Measurements from ENCODE around the gene DOC2A.

DOC2A gene

DNA sequence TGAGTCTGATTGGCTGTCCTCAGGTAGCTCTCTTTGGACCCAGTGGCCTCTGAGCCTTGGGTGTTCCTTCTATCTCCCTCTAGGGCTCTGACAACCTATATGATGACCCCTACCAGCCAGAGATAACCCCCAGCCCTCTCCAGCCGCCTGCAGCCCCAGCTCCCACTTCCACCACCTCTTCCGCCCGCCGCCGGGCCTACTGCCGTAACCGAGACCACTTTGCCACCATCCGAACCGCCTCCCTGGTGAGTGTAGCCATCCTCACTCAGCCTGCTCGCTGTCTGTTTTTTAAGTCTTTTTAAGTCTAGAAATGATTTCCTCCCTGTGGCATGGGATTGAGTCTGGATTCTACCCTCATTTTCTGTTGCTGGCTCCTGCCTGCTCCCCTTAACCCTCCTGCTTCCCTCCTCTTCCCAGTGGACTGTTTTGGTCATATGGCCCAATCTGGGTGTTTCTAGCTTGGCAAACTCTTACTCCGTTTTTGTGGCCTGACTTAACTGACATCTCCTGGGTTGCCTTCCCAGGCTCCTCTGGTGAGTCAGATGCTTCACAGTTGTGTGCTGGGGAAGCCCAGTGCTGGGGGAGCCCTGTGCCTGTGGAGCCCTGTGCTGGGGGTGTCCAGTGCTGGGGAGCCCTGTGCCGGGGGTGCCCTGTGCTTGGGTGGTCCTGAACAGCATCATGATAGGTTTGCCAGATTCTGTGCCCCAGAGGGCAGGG lies 27.2 kb downstream of the DOC2A start:
- TF ChIP-seq, protein P1, sequence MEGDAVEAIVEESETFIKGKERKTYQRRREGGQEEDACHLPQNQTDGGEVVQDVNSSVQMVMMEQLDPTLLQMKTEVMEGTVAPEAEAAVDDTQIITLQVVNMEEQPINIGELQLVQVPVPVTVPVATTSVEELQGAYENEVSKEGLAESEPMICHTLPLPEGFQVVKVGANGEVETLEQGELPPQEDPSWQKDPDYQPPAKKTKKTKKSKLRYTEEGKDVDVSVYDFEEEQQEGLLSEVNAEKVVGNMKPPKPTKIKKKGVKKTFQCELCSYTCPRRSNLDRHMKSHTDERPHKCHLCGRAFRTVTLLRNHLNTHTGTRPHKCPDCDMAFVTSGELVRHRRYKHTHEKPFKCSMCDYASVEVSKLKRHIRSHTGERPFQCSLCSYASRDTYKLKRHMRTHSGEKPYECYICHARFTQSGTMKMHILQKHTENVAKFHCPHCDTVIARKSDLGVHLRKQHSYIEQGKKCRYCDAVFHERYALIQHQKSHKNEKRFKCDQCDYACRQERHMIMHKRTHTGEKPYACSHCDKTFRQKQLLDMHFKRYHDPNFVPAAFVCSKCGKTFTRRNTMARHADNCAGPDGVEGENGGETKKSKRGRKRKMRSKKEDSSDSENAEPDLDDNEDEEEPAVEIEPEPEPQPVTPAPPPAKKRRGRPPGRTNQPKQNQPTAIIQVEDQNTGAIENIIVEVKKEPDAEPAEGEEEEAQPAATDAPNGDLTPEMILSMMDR (conservative IDR thresholded peaks at IDR 0.05; ENCODE audit: low read depth, low read length): no peak
- peak; percentile 67 for DNase-seq (ENCODE audit: low read depth)
- no peak overlapping the region for H3K4me3 ChIP-seq (ENCODE audit: low read depth, low read length)

DNA sequence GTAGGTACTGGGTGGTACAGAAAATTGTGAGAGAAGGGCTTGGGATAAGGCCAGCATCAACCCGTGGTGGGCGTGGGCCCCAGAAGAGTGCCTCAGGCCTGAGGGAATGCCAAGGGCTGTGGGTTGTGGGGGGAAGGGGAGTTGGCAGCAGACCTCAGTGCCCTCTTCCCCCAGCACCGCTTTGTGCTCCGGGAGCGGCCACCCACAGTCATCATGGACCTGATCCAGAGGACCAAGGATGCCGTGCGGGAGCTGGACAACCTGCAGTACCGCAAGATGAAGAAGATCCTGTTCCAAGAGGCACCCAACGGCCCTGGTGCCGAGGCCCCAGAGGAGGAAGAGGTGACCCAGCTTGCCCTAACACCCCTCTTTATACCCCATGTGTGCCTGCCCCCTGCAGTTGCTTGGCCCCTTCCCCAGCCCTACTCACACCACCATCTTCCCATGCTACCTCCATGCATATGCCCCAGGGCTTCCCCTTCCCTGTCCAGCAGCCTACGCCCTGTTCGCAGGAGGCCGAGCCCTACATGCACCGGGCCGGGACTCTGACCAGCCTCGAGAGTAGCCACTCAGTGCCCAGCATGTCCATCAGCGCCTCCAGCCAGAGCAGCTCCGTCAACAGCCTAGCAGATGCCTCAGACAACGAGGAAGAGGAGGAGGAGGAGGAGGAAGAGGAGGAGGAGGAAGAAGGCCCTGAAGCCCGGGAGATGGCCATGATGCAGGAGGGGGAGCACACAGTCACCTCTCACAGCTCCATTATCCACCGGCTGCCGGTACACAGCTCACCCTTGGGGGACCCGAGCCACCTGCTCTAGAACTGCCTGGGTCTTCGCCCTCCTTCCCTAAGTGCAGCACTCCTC lies 28.0 kb downstream of the DOC2A start:
- no peak for DNase-seq (ENCODE audit: low read depth)
- H3K4me3 ChIP-seq (ENCODE audit: low read depth, low read length): no peak overlapping the region
- TF ChIP-seq, protein P1 (conservative IDR thresholded peaks at IDR 0.05; ENCODE audit: low read depth, low read length): no peak

DNA sequence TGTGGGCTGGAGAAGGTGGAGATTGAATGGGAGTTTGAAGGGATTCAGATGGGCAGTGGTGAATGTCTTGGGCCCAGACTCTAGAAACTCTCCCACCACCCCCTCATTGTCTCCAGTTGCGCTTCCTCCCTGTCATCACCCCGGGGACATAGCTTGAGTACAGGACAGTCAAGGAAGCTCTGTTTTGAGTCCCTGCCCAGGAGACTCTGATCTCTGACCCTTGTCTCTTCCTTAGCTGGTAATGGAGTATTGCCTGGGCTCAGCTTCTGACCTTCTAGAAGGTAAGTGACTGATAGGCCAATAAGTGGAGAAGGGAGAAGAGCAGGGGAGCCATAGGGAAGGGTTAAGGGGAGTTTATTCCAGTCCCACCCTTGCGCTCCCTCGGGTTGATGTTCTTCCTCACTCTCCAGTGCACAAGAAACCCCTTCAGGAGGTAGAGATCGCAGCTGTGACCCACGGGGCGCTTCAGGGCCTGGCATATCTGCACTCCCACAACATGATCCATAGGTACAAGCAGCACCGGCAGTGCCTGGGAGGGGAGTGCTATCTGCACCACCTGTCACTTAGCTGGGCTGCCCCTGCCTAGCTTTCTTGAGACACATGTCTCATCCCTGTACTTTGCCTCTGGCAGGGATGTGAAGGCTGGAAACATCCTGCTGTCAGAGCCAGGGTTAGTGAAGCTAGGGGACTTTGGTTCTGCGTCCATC lies 32.1 kb downstream of the DOC2A start:
- H3K4me3 ChIP-seq (ENCODE audit: low read depth, low read length): no peak overlapping the region
- TF ChIP-seq, protein P1 (conservative IDR thresholded peaks at IDR 0.05; ENCODE audit: low read depth, low read length): no peak
- DNase-seq (ENCODE audit: low read depth): no peak

DNA sequence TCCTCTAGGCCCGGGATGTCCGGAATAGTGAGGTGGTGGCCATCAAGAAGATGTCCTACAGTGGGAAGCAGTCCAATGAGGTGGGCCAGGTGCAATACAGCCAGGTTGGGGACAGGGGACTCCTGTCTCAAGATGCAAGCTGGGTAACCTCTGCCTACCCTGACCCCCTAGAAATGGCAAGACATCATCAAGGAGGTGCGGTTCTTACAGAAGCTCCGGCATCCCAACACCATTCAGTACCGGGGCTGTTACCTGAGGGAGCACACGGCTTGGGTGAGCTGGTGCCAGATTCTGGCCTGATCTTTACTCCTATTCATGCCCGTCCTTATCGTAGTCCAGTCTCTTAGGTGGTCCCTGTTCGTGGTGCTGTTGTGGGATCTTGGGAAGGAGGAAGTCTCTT lies 32.7 kb downstream of the DOC2A start:
- no peak for DNase-seq (ENCODE audit: low read depth)
- H3K4me3 ChIP-seq (ENCODE audit: low read depth, low read length): no peak overlapping the region
- TF ChIP-seq, protein P1 (conservative IDR thresholded peaks at IDR 0.05; ENCODE audit: low read depth, low read length): no peak

DNA sequence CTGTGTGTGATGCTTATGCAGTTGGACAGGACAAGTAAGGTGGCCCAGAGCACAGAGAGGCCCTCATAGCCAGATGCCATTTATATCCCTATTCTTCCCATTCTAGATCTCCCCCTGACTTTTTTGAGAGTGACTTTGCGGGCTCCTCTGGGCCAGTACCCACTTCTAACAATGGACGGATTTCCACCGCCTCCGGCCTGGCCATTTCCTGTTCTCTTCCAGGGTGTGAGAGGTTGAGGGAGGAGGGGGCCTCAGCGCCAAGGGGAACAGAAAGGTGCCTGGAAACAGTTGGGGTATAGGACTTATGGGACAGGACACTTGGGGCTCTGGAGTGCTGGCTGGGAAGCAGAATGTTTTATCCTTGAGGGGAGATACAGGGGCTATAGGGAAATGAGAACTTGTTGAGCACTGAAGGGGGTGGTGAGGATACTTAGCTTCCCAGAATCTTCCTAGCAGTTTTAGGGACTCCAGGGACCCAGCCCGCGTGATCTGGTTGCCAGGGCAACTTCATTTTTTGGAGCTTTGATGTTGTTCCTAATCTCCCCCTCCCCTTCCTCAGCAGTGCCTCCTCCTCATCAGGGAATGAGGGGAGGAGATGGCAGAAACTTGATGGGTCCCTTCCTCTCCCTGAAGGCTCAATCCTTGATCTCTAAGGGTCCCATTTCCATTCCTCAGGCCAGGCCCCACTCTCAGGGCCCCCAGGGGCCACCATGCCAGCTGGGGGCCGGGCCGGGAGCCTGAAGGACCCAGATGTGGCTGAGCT lies 33.6 kb downstream of the DOC2A start:
- TF ChIP-seq, protein P1 (conservative IDR thresholded peaks at IDR 0.05; ENCODE audit: low read depth, low read length): no peak
- no peak for DNase-seq (ENCODE audit: low read depth)
- H3K4me3 ChIP-seq (ENCODE audit: low read depth, low read length): no peak overlapping the region

DNA sequence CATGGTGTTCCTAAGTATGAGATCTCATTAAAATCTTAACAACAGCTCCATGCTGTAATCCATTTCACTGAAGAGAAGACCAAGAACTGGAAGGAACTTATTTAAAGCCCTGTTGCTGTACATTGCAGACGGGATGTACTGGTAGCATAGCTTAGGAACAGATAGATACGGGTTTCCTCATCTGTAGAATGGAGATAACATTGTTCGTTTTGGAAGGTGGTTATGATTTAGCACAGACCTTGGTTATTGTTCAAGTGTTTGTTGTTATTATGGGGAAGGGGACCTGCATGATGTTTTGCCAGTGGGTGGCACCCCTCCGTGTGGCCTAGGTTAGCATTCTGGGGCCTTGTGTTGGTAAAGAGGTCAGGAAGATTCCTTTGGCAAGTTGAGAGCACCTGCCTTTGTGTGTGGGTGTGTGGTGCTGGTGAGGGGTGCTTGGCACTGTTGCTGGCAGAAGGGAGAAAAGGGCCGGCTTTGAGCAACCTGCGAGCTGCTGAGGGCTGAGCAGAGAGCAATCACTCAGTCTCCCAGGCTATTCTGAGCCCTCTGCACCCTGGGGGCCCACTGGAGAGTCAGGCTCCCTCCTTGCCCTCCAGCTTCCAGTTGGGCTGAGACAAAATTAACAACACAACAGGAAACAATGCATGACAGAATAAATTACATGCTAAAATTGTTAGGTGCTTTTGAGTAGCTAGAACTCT lies 34.9 kb downstream of the DOC2A start:
- TF ChIP-seq, protein P1 (conservative IDR thresholded peaks at IDR 0.05; ENCODE audit: low read depth, low read length): no peak
- H3K4me3 ChIP-seq (ENCODE audit: low read depth, low read length): peak overlapping the region; percentile 98
- no peak for DNase-seq (ENCODE audit: low read depth)

Data from choroid plexus epithelial cell (primary cell).